Measurements from ENCODE around the gene MYH8. TPM values are rescaled to one million over a fixed set of nuclear protein-coding genes. Genes with fewer than 3 reads are reported as not detected.

Gene MYH8
- total and polyA plus RNA-seq, 2 of the 4 experiments (the other 2 are of a cell fraction): not detected

- no peaks in the 10 kb centered on the region for H3K79me1 ChIP-seq (ENCODE audit: low read depth in 1 of 2, low read length in 2 of 2)
- no peak overlapping the region for H3K4ac ChIP-seq (ENCODE audit: low read depth, low read length)
- dilution Hi-C loops (cut with HindIII; ENCODE audit: low sequenced_read_pairs, unreplicated experiment): no loop called here
- ATAC-seq (ENCODE audit: low read depth): no peak
- in situ Hi-C loops (cut with MboI; ENCODE audit: low sequenced_read_pairs): no loop called here
- H4K8ac ChIP-seq (ENCODE audit: low read depth in 2 of 2, low read length in 2 of 2): no peak overlapping the region
- no peak overlapping the region for H3K9ac ChIP-seq (ENCODE audit: low read depth, low read length)
- DNase-seq: no peak
- H4K91ac ChIP-seq (ENCODE audit: insufficient read depth, low read depth, low read length): no peak overlapping the region
- H2BK120ac ChIP-seq (ENCODE audit: low read depth, low read length): no peak overlapping the region
- no peaks in the 10 kb centered on the region for H3K9me1 ChIP-seq (ENCODE audit: insufficient read depth, low read length)
- no peak overlapping the region for H3K23ac ChIP-seq (ENCODE audit: low read depth, low read length)
- H3K4me3 ChIP-seq (ENCODE audit: insufficient read depth, low read depth, low read length): no peak overlapping the region
- no peak overlapping the region for H3K56ac ChIP-seq (ENCODE audit: extremely low read depth, insufficient read depth, low read length)
- POLR2A ChIA-PET (ENCODE audit: unreplicated experiment): no interaction called here
- no peaks in the 10 kb centered on the region for H4K20me1 ChIP-seq (ENCODE audit: insufficient read depth, low read length)
- no peak overlapping the region for H2AK9ac ChIP-seq (replicated peaks; ENCODE audit: low read depth, low read length, poor library complexity)
- H3K36me3 ChIP-seq (ENCODE audit: control insufficient read depth, insufficient read depth, low read length): no peaks in the 10 kb centered on the region
- no peak overlapping the region for H3K4me2 ChIP-seq (ENCODE audit: low read depth, low read length)
- no peak overlapping the region for H2BK5ac ChIP-seq (ENCODE audit: low read depth, low read length, poor library complexity, severe bottlenecking)
- no peak overlapping the region for H2BK20ac ChIP-seq (ENCODE audit: low read depth, low read length)
- H3K27me3 ChIP-seq (ENCODE audit: control insufficient read depth, insufficient read depth, low read length): no peaks in the 10 kb centered on the region
- H3K9me3 ChIP-seq (ENCODE audit: control insufficient read depth, insufficient read depth, low read length): no peaks in the 10 kb centered on the region
- WGBS, 2 experiments (ENCODE audit: extremely low coverage in 2 of 2, insufficient read length in 1 of 2): no CpG with 5 or more reads among the region's 3 CpGs
- H4K5ac ChIP-seq (ENCODE audit: low read depth, low read length): no peak overlapping the region
- H3K4me1 ChIP-seq (ENCODE audit: control insufficient read depth, insufficient read depth, low read length): no peaks in the 10 kb centered on the region
- no peak overlapping the region for H3K27ac ChIP-seq (ENCODE audit: insufficient read depth, low read length)
- no peak overlapping the region for H3K14ac ChIP-seq (replicated peaks; ENCODE audit: low read depth, low read length)
- CTCF ChIA-PET: no interaction called here
- intact Hi-C loops (cut with micrococcal nuclease): no loop called here
- no peak overlapping the region for H2BK15ac ChIP-seq (ENCODE audit: low read depth, low read length)
- no peak overlapping the region for H3K18ac ChIP-seq (ENCODE audit: low read depth, low read length)
- no peak overlapping the region for H2AK5ac ChIP-seq (ENCODE audit: low read depth, low read length)
- no TSS peak for BruUV-seq (replicated peaks)
- TF ChIP-seq RCOR1 (IDR thresholded peaks at IDR 0.05; ENCODE audit: insufficient replicate concordance, low read length): no peak
- H2AFZ ChIP-seq (replicated peaks; ENCODE audit: low read length, poor library complexity): no peak overlapping the region
Measured at GRCh38 chr17:10368561-10368960, 53.2 kb downstream of the MYH8 start.
